ENCODE results near the gene CELF3.

Gene CELF3

GRCh38 chr1:151718666-151719065, 2.1 kb upstream of the CELF3 start:
- TF ChIP-seq SPI1 (IDR thresholded peaks at IDR 0.05; ENCODE audit: borderline replicate concordance, low read depth) (no peak), CTCF (IDR thresholded peaks at IDR 0.05; ENCODE audit: insufficient read depth, low read length) (no peak)
- H3K27ac ChIP-seq (replicated peaks): no peak overlapping the region
- H3K27me3 ChIP-seq (ENCODE audit: insufficient read depth, poor library complexity, severe bottlenecking): peaks cover 55% of the 10 kb centered on the region
- no peak for DNase-seq (ENCODE audit: low read depth in 1 of 2, low spot score in 1 of 2)
- no peak overlapping the region for H3K4me3 ChIP-seq (replicated peaks; ENCODE audit: insufficient read depth, low read length)

- TF ChIP-seq REST (IDR thresholded peaks at IDR 0.05; ENCODE audit: insufficient replicate concordance, low read depth) (no peak), SPI1 (IDR thresholded peaks at IDR 0.05; ENCODE audit: borderline replicate concordance, low read depth) (no peak), POLR2AphosphoS5 (IDR thresholded peaks at IDR 0.05; ENCODE audit: low read depth) (no peak), CTCF (IDR thresholded peaks at IDR 0.05; ENCODE audit: insufficient read depth, low read length) (no peak), GABPA (IDR thresholded peaks at IDR 0.05; ENCODE audit: low read depth) (no peak)
- peaks cover 55% of the 10 kb centered on the region for H3K27me3 ChIP-seq (ENCODE audit: insufficient read depth, poor library complexity, severe bottlenecking)
- DNase-seq (ENCODE audit: low read depth in 1 of 2, low spot score in 1 of 2): no peak
Measured at GRCh38 chr1:151718011-151718431, 1.4 kb upstream of the CELF3 start.

GRCh38 chr1:151716405-151716762, 219 bp downstream of the CELF3 start:
- H3K27me3 ChIP-seq (ENCODE audit: insufficient read depth, poor library complexity, severe bottlenecking): peaks cover 45% of the 10 kb centered on the region

More at GRCh38 chr1:151718011-151718431, 1.4 kb upstream of the CELF3 start:
- Histone ChIP-seq H3K4me3 (replicated peaks; ENCODE audit: insufficient read depth, low read length) (no peak overlapping the region), H3K27ac (replicated peaks) (no peak overlapping the region)

More at GRCh38 chr1:151716405-151716762, 219 bp downstream of the CELF3 start:
- TF ChIP-seq SPI1 (IDR thresholded peaks at IDR 0.05; ENCODE audit: borderline replicate concordance, low read depth) (no peak), GABPA (IDR thresholded peaks at IDR 0.05; ENCODE audit: low read depth) (no peak), POLR2AphosphoS5 (IDR thresholded peaks at IDR 0.05; ENCODE audit: low read depth) (no peak), CTCF (IDR thresholded peaks at IDR 0.05; ENCODE audit: insufficient read depth, low read length) (no peak), REST (IDR thresholded peaks at IDR 0.05; ENCODE audit: insufficient replicate concordance, low read depth) (no peak)
- no peak for DNase-seq (ENCODE audit: low read depth in 1 of 2, low spot score in 1 of 2)
- H3K27ac ChIP-seq (replicated peaks): no peak overlapping the region
- no peak overlapping the region for H3K4me3 ChIP-seq (replicated peaks; ENCODE audit: insufficient read depth, low read length)

All from HL-60 (cell line).